ENCODE data around the gene GDI2. TPM values are rescaled to one million over a fixed set of nuclear protein-coding genes. Genes with fewer than 3 reads are reported as not detected.

GDI2 gene
- total RNA-seq, 1 donor from 2014 or later, result 469 TPM

DNA sequence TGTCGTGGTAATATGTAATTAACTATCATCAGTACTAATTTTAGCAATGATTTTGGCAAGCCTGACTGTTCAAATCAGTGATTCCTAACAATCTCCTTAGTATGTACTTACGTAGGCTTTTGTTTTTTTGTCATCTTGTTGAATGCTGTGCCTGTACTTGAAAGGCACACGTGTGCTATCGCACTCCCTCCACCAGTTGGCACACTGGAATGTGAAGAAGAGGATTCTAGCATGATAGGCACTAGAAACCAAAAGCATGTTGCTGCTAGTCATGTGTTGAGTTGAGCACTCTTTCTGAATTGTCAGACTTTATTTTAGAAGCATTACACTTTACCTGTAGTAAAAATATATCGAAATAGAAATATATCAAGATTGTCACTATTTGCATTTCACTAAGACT is 69.5 kb downstream of the GDI2 start:
- DNase-seq (ENCODE audit: low spot score), result no peak

DNA sequence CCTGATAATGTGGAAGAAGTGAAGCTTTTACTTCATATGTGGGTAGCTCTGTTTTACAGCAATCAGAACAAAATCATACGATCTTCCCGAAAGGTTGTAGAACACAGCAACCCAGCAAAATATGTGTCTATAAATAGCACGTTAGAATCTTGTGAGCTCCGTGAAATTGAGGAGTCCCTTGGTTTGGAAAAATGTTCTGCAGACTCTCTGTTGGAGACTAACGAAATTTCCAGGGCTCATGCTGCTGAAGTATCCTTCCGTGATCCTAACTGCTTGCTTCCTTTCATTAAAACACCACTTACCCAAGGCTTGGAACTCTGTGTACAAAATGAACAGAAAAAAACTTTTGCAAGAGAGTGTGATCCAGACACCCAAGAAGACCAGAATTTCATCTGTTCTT is 71.1 kb downstream of the GDI2 start:
- DNase-seq (ENCODE audit: low spot score), result no peak

DNA sequence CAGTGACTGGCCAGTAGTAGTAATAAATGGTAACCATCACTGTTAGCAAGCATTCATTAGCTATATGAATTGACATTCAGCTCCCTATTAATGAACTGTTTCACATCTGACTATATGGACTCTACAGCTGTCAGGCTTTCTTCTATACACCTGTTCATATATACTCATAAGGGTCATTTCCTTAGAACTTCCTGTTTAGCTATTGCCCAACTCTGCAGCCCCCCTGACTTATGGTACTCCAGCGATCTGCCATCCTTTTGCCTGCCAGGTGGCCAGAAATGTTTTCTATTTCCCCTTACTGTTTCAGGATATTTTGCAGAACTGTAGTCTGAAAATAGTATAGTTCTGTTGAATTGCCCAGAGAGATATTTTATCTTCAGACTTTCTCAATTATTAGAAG is 72.0 kb downstream of the GDI2 start:
- no peak for DNase-seq (ENCODE audit: low spot score)

DNA sequence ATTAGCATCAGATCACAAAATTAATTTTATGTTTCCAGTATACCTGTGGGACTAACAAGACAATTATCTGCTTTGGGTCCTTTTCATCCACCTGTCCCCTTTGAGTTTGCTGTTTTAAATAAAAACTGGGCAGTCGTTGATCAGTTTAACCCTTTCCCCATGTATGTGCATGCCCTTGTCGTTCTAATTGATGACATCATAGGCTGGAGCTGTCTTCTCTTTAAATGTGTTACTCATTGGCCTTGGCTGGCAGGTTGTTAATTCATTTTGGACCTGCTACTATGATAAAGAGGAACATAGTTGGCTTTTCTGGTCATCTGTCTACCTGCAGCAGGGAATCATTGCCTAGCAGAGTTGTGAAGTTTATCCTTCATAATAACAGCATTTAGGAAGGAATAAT is 74.8 kb downstream of the GDI2 start:
- no peak for DNase-seq (ENCODE audit: low spot score)

DNA sequence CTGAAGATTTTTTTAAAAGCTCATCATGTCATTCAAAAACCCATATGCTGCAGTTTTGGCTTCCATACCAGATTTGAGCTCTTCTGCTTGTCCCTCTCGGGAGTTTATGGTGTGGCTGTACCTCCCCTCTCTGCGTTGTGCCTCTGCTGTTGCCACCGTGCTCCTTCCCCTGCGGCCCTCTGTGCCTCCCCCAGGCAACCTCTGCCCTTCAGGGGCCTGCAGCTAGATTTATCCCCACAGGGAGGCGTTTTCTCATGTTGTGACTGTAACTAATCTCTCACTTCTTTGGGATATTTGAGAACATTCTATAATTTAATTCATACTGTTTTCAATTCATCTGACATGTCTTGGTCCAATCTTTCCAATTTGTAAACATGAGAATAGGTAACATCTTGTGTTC is 75.9 kb downstream of the GDI2 start:
- no peak for DNase-seq (ENCODE audit: low spot score)

DNA sequence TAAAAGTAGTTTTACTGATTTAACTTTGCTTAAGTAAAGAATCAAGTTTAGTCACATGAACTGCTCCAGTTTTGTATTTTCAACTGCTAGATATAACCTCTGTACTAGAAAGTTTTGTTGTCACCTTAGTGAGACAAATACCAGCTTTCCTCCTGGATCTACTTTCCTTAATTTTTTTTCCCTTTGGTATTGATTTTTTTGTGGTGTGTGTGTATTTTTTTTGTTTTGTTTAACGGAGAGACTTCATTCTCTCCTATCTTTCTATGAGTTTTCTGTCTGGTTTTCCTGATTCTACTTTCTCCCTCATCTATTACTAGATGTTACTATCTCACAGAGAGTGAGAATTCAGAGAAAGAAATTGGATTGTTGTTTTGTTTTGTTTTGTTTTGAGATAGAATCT is 76.6 kb downstream of the GDI2 start:
- no peak for DNase-seq (ENCODE audit: low spot score)

DNA sequence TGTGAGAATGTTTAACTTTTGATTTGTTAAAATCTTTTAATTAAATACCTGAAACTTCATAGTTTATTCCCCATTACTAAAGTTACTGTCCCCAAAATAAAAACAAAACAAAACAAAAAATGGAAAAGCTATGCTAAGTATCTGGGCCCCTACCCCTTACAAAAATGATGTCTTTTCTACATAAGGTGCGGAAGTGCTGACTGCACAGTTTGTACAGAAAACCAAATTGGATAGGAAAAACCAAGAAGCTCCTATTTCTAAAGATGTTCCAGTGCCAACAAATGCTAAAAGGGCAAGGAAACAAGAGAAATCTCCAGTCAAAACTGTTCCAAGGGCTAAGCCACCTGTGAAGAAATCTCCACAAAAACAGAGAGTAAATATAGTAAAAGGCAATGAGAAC is 78.1 kb downstream of the GDI2 start:
- DNase-seq (ENCODE audit: low spot score), result no peak

DNA sequence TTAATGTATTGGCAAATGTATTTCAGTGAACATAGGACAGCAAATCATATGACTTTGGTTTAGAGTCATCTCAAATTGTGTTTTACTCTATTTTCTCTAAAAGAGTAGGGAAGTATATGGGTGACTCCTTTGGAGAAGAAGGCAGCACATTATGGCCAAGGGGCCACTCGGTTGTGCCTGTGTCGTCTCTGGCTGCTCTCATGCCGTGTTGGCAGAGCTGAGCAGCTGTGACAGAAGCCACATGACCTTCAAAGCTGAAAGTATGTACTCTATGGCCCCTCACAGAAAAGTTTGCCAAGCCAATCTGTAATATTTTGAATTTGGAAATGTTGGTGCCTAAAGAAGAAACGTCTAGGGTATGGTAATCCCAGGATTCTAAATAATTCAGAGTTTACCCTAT is 81.1 kb downstream of the GDI2 start:
- DNase-seq (ENCODE audit: low spot score), result no peak

DNA sequence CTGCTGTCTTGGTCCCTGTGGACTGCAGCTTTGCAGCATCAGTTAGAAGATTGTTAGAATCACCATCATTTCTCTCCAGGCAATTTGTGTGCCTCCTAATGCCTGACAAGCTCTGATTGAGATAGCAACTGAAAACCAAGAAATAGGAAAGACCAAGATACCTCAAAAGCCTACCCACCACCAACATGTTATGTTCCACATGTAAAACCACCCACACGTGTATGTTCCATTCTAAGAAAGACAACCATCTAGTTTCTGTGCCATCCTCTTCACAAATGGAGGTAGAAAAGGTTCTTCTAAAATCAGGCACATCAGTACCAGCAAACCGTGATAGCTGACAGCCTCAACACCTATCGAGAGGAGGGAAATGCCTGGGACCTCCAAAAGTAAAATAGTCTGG is 81.7 kb downstream of the GDI2 start:
- no peak for DNase-seq (ENCODE audit: low spot score)

DNA sequence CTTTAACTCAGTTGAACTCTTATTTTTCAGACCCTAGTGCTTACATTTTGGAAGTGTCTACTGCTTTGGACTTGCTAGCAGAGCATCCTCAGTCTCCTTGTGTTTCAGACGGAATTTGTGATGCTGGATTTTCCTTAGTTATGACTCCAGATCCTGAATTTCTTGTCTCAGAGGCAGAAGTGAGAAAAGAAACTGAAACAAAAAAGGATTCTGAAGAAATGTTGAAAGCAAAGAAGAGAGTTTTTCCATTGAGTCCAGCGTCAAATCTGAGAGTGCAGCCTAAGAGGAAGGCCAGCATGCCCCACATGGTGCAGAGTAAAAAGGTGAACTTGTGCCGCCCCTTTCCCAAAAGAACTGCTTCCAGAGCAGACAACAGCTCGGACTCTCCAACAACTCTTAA is 82.5 kb downstream of the GDI2 start:
- DNase-seq (ENCODE audit: low spot score), result no peak

DNA sequence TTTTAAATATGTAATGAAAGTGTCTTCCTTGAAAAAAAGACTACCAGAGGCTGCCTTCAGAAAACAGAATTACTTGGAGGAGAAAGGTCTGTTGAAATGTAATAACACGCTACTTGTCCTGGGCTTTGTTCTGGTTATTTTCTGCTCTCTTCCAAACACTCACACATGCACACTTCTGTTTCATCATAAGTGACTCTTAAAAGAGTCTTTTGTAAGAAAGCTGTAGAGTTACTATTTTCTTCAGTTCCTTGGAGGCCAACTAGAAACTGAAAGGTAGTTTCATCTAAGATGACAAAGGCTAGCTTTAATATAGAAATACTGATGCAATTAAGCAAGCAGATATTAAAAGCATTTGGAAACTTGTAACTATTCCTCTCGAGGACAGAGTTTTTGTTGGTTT is 89.5 kb downstream of the GDI2 start:
- DNase-seq (ENCODE audit: low spot score), result no peak

DNA sequence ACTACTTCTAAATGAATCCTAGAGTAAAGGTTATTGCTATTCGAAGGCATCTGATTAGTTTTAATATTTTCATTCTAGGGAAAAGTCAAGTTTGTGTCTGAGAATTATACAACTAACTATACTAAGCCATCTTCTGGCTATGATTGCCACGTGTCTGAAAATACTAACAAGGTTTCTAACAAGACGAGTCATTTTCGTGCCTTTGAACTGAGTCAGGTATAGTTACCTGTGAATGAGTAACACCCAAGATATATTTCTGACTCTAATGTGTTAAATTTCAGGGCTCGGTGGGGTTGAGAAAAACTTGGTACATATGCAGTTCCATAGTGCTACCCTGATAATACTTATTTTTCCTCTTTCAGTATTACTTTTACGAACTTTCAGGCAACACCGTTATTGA is 93.1 kb downstream of the GDI2 start:
- no peak for DNase-seq (ENCODE audit: low spot score)

DNA sequence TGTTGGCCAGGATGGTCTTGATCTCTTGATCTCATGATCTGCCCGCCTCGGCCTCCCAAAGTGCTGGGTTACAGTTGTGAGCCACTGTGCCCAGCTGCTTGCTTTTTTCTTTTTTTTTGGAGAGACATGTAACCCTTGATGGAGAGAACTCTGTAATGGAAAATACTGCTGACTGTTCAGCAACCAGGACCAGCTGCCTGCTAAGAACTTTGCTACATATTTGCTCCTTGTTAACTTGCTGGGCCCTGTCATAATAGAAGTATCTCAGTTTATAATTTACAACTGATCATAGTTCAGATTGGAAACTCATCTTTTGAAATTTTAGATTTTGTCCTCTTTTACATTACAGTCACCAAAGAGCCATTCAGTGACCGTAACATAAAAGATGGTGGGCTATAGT is 93.7 kb downstream of the GDI2 start:
- no peak for DNase-seq (ENCODE audit: low spot score)

Other genes starting within 250 kb of the GDI2 start
- gene ASB13, start 146.8 kb downstream of the GDI2 start, total RNA-seq (ENCODE audit: insufficient read depth, low replicate concordance), result 7.0 TPM
- gene TASOR2, start 128.6 kb downstream of the GDI2 start, total RNA-seq (ENCODE audit: insufficient read depth, low replicate concordance), result 40.2 TPM
- 6.0 TPM for gene ANKRD16, start 76.5 kb upstream of the GDI2 start, total RNA-seq (ENCODE audit: insufficient read depth, low replicate concordance)
- gene FBH1, start 76.8 kb upstream of the GDI2 start, total RNA-seq (ENCODE audit: insufficient read depth, low replicate concordance), result 62.1 TPM
- gene IL15RA, start 164.1 kb upstream of the GDI2 start, total RNA-seq (ENCODE audit: insufficient read depth, low replicate concordance), result not detected
- 5.1 TPM for gene IL2RA, start 248.9 kb upstream of the GDI2 start, total RNA-seq (ENCODE audit: insufficient read depth, low replicate concordance)

All from umbilical cord (tissue), 2 donors.